HG02610 (cell line): Measurements from ENCODE around the gene GSTO2.

Experiments used
- ATAC-seq: cut with Tn5 transposase; IDR thresholded peaks from one replicate; pipeline ENCODE4 v1.9.1; 2021; ENCODE audit warnings: mild to moderate bottlenecking, moderate library complexity; ENCODE audit not compliant: unreplicated experiment

Gene GSTO2

DNA sequence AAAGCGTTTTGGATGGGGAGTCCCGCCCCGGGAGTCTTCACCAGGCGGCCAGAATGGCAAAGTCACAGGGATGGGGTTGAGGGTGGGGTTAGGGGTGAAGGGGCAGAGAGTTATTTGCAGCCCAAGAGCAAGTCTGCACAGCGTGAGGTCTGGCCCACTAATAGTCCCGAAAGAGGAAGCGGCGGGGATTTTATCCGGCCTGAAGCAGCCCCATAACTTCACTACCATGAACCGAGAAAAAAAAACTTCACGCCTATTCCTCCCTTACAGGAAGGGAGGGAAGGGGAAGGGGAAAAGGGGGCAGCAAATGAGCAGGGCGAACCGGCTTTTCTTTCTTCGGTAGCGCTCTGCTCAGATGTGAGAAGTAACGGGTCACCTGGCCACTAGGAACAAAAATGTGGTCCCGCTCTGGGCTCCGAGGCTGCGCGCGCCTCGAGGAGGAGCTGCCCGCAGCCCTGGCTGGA, 68.6 kb downstream of the GSTO2 start:
- ATAC-seq = peak; percentile 42

DNA sequence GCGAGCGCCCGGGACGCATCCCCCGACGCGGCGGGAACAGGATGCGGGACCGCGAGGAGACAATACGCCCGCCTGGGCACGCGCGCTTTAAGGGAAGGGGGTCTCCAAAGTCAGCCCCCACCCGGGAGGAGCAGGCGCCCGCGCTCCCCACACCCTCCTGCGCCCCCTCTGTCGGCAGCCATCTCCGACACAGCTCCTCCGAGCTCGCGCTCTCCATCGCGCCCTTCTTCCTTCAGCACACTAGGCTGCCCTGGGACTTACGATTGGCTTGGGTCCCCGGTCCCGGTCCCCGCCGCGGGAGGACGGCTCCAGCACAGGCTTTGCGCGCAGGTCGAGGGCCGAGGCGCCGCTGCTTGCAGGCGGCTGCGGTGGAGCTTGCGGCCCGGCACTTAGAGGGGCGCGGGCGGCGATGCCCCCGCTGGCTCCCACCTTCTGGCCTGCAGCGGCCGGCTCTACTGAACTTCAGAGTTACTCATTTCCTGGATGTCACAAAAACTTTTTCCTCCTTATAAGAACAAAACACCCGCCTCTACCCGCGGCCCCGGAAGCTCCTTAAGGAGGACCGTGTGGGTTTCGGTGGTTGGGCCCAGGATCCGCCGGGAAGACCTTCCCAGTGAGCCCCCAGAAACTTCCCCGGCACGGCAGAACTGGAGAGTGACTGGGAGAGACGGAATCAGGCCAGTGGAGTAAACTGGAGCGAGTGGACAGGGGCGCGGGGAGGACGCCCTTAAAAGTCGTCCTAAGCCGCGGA, 69.2 kb downstream of the GSTO2 start, which contains the start of gene ITPRIP:
TSS of gene ITPRIP (minus strand) at position 481 of the 751 bp plus-strand sequence. CDS start 22,414 bp downstream, outside the sequence.
- ATAC-seq = peak; percentile 74

DNA sequence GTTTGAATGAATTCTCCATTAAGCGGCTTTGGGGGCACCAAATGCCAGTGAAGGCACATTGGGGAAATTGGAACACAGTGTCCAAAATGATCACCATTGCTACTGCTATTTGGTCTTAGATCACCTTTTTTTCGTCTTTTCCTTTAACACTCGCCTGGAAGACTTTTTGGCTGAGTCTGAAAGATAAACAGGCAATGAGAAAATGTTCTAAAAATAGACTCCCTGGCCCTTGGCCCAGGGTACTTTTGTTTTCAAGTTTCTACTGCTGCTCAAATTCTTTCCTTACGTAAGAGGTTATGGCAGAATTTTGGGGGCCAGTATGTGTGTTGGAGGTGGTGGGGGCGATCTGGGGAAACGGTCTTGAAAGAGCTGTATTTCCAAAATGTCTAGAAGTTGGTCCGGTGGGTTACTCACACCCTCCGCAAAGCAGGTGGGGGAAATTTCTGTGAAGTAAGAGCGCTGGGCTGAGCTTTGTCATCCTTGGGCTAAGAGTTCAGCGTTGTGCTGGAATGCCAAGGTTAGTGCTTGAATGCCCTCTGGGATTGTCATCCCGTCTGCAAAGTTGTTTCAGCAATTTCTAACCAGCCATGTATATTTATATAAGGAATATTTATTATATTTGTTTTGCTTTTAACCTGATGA, 70.6 kb downstream of the GSTO2 start:
- ATAC-seq = no peak

DNA sequence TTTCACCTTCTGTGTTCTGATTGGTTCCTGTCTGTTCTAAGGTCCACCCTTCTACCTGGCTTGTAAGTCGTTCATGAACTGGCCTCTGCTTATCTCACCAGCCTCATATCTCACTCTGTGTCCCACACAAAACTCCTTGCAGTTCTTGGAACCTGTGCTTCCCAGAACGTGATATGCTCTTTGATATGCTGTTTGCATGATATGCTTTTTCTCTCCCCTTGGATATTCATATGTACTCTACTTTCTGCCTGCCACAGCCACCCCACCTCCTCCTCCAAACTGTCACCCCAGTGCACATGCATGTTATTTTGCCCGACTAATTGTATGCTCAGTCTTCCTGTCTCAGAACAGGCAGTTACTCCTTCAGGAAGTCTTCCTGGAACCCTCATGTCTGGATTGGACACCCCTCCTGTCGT, 71.1 kb downstream of the GSTO2 start:
- ATAC-seq = no peak

DNA sequence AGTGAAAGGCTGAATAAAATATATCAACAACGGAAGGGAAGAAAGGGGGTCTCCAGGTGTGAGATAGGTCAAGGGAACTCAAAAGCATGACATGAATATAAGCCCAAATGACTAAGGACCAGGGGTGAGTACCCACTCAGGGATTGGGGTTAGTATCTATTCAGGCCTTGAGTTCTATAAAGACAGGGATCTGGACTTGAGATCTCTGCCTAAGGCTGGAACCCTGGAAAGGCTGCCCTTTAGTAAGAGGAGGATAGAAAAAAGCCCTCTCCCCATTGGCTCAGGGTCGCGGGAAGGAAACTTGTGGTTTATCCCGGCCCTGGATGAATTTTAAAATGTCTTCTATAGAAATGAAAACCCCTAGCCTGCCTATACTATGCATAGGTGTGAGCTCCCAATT, 71.7 kb downstream of the GSTO2 start:
- no peak for ATAC-seq

DNA sequence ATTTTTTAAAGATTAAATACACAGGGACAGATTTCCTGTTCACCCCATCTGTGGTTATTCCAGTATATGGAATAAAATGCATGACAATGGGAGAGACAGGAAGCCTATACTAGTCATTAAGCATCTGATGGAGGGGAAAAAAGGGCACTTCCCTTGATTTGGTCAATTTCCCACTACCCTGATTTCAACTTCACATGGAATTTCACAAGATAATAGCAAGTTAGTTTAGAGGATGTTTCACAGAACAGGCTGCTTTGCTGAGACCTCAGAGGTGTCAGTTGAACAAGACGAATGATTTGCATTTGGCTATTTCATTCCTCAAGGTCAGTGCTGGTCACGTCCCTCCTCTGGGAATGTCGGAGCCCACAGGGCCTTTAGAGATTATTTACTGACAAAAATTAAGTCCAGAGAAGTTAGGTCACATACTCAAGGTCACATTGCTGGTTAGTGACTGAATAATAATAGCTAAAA, 74.0 kb downstream of the GSTO2 start:
- ATAC-seq = no peak

DNA sequence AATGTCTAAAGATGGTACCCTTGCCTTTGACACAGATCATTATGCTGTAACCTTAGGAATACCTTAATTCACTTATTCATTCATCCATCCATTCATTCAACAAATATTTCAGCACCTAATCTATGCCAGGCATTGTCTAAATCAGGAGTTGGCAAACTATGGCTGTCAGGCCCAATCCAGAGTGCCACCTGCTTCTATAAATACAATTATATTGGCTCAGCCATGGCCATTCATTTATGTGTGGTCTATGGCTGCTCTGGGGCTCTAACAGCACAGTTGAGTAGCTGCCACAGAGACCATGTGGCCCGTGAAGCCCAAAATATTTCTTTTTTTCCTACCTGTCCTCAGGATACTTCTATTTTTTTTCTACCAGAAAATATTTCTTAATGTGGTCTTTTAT, 75.2 kb downstream of the GSTO2 start:
- no peak for ATAC-seq

DNA sequence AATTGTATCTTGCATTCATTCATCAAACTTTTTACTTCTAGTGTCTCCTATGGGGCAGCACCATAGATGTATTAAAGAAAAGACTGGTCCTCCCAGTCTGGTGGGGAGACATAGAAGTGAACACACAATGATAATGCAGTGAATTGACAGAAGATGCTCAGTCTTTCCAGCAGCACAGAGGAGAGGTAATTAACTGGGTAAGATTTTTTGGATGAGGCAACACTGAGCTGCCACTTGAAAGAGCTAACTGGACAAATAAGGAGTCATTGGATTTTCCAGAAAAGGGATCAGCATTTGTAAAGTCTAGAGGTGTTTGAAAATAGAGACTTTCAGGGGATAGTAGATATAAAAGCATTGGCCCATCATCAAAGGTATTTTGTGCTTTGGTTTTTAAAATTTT, 76.5 kb downstream of the GSTO2 start:
- no peak for ATAC-seq

DNA sequence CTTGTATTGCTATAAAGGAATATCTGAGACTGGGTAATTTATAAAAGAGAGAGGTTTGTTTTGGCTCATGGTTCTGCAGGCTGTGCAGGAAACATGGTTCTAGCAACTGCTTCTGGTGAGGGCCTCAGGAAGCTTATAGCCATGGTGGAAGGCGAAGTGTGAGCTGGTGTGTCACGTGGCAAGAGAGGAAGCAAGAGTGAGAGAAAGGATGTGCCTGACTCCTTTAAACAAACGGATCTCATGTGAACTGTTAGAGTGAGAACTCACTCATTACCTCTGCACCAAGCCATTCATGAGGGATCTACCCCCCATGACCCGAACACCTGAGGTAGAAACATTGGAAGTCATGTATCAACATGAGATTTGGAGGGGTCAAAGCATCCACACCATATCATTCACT, 77.0 kb downstream of the GSTO2 start:
- ATAC-seq = no peak

DNA sequence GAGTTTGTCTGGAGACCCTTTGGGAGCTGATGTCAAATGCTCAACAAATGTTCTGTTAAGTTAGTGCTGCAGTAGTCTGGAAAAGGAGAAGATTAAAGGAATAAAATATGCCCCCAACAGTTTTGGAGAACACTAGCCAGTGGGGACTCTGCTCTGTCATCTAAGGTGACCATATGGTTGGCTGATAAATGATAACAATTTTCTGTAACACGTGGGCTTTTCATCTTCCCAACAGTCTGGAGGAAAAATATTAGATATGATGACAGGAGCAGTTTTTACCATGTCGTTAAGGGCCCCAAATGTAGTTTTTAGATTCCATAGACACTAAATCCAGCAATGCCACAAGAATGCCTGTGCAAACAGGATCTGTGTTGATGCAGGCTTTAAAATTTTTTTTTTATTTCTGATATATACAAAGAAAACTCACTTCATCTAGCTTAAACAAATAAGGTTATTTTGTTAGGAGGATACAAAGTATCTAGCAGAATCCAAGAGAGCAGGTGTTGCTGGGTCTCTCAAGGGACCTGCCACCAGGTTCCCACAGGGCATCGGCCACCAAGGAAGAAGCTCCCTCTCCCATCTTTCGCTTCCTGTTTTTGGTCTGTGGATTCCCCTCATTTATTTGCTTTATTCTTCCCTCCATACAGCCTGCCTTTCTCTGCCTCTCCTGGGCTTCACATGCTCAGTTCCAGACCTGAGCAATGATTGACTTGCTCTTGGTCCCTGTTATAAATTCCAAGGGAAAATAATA, 78.5 kb downstream of the GSTO2 start:
- ATAC-seq = no peak

DNA sequence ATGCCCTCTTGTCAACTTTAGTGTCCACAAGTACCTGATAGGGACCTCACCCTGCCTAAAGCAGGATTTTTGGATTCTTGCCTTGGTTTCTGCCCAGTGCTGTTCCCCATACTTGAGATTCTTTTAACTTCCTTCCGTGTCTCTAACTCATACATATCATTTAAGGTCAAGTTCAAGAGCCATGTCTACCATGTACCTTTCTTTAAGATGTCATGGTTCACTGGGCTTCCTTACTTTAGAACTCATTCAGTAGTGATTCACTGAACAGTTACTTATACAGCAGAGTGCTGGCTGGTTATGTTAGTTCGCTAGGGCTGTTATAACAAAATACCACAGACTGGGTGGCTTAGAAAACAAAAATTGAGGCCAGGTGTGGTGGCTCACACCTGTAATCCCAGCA, 79.6 kb downstream of the GSTO2 start:
- no peak for ATAC-seq

DNA sequence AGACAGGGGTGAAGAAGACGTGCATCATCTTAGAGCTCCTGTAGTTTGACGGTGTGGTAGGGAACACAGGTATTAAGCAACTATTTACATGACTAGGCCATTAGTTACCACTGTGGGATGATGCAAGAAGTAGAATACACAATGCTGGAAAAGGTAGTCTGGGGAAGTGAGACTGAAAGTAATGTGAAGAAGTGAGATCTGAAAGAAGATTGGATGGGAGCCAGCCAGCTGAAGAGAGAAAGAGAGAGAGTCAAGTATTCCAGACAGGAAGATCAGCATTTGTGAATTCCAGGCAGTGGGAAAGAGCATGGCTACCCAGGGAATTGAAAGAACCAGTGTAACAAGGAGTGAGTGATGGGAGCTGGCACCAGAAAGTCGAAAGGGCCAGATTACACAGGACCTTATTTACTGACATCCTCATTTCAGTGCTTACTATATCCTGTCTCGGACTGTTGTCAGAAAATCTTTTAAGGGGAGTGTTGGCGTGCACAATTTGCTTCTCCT, 80.7 kb downstream of the GSTO2 start:
- peak; percentile 49 for ATAC-seq

DNA sequence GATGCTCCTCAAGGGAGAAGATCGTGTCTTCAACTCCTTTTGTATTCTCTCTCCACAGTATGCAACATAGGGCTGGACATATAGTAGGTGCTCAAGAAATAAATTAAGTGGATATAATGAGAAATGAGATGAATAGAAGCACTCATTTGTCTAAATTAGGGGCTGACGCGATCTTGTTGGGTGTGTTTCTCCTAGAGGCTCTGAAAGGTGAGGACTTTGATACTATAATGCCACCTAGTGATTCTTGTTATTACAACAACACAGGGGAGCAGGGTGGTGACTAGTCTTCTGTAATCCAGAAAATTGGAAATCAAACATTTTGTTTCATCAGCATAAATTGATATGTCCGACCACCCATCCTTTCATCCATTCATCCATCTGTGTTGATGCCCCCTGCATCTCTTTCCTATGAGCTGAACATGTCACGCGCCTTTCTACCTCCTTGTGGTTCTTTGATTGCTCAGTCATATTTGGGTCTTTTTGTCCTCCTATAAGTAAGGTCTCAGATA, 81.2 kb downstream of the GSTO2 start:
- ATAC-seq = peak; percentile 37

DNA sequence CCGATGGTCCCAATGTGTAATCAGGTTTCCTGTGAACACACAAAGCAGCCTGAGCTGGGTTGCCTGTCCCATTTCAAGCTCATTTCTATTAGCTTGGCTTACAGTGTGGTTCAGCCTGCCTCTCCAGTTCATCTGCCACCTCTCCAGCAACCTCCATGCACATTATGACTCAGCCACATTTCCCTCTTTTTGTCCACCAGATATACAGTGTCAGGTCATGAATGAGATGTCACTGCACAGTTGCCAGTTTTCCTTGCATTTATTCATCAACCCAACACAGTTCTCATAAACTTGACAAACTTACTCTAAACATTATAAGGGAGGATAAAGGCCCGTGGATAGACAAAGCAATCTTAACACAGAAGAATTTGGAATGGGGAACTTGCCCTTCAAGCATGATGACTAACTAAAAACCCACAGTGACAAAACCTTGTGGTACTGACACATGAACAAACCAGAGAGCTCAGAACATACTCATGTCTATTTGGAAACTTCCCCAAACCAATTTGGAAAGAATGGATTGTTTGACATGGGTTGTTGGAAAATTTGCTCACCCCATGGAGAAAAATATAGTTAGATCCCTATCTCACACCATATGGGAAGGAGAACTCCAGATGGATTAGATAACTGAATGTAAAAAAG, 82.2 kb downstream of the GSTO2 start:
- peak; percentile 36 for ATAC-seq

DNA sequence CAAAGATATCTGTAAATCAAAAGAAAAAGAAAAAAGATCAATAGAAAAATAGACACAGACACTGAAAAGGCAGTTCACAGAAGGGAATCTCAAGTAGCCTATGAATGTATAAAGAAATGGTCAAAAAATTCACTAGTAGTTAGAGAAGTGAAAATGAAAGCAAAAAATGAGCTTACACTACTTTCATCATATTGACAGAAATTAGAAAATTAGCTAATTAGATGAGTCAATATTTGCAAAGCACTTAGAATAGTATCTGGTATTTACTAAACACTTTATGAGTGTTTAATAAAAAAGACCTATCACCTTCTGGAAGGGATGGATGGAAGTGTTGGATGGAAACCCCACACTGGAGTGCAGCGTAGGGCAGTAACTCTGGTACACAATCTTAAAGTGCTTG, 82.9 kb downstream of the GSTO2 start:
- peak; percentile 22 for ATAC-seq

DNA sequence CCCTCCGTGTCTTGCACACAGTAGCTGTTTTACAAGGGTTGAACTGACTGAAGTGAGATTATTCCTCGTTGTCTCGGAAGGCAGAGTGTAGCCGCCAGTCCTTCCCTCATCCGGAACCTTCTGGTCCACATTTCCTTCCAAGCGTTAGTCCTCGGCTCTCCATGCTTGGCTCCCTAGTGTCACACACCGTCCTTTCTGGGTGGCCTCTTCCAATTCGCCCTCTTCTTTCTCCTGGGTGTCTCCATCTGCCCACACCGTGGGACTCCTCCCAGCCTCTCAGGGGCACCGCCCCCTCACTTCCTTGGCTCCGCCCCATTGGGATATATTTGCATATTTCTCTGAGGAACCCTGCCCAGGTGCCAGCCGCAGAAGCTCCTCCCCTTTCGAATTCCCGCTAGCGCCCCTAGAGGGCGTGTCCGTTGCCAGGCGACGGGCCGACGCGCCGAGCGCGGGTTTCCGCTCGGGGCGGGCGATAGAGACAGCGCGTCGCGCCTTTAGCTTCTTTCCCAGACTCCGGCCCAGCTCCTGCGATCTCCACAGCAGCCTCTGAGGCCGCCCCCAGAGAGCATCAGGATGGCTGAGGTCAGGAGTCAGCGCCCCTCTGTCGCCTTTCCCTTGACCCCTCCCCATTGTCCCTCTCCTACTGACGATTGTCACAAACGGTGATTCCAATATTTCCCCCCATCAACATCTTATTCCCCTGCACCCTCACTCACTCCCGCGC, 84.5 kb downstream of the GSTO2 start, which contains the start of gene CFAP58:
TSS of gene CFAP58 (plus strand) at position 509 of the 724 bp plus-strand sequence. CDS start at position 574, 65 bp downstream.
- ATAC-seq = peak; percentile 48
